HPDE6-E6E7 (cell line): Measurements from ENCODE around the gene MFN2.
"Not testable (repeated sequence)": the region's sequence is repeated elsewhere in the genome, so short reads cannot be mapped to it uniquely, and the experiment has no call there.

Source experiments
- DNase-seq: peaks from one replicate; pipeline ENCODE4 v3.0.0; 2011; ENCODE audit warnings: missing footprints; ENCODE audit errors: extremely low spot score

MFN2 gene

DNA sequence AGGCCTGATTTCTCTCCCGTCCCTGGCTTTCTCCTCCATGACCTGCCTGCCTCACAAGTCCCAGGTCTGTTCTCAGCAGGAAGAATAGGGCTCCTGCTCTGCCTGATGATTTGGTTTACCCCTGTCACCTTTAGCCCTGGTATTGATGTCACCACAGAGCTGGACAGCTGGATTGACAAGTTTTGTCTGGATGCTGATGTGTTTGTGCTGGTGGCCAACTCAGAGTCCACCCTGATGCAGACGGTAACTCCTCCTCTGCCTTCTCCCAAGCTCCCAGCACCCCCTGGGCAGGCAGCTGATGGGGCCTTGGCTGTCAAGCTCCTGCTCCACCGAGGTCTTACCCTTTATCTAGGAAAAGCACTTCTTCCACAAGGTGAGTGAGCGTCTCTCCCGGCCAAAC lies 18.4 kb downstream of the MFN2 start:
- no peak for DNase-seq

DNA sequence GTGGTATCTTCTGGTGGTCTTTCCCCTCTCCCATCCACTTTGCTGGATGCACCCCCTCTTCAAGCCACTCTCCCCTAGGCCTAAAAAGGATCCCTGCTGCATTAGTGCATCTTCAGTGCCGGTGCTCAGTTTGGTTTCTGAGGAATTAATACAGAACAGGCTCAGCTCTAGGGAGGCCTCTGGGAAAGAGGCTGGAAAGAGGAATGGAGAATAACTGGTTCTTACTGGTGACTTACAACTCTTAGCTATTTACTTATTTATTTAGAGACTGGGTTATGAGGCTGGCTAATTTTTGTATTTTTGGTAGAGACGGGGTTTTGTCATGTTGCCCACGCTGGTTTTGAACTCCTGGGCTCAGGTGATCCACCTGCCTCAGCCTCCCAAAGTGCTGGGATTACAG lies 19.0 kb downstream of the MFN2 start:
- DNase-seq = no peak

DNA sequence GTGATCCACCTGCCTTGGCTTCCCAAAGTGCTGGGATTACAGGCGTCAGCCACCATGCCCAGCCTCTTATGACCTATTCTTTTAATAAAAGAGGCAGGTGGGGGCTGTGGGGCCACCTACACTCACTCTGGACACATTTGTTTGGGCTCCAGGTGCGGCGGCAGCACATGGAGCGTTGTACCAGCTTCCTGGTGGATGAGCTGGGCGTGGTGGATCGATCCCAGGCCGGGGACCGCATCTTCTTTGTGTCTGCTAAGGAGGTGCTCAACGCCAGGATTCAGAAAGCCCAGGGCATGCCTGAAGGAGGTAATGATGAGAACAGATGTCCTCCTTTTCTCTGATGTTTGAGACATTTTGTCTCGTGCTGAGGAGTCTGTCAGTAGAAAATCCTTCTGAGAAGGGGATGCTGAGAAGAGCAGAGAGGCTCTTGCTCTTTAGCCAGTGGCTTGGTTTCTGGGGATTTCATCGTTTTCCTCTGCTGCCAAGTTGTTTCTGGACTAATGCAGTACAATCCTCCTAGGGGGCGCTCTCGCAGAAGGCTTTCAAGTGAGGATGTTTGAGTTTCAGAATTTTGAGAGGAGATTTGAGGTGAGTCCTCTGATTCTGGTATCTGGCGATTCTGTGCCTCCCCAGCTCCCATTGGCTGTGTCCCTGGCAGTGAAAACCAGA lies 21.1 kb downstream of the MFN2 start:
- DNase-seq = no peak

DNA sequence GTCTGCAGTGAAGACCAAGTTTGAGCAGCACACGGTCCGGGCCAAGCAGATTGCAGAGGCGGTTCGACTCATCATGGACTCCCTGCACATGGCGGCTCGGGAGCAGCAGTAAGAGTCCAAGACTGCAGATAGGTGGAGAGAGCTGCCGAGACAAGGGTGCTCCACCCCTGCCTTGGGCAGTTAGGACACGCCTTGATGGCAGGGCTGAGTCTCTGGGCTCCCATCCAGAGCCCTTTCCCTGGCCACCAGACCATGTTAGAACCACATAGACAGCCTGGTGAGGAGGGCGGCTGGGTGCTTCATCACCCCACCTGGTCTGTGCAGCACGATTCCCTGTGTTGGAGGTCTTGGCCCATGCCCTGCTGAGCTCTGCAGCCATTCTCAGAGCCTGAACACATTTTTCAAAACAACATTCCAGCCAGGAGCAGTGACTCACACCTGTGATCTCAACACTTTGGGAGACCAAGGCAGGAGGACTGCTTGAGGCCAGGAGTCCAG lies 21.8 kb downstream of the MFN2 start:
- no peak for DNase-seq

DNA sequence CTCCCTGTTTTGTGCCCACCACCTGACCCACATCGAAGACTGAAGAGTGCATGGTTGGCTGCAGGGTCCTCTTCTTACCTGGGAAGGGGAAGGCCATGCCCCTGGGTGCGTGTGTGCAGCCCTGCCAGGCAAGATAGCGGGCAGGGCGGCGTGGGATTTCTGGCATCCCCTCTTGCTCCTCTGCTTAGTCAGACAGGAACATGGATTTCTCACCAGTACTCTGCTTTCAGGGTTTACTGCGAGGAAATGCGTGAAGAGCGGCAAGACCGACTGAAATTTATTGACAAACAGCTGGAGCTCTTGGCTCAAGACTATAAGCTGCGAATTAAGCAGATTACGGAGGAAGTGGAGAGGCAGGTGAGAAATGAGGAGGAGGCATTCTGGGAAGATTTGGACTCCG lies 23.5 kb downstream of the MFN2 start:
- no peak for DNase-seq

DNA sequence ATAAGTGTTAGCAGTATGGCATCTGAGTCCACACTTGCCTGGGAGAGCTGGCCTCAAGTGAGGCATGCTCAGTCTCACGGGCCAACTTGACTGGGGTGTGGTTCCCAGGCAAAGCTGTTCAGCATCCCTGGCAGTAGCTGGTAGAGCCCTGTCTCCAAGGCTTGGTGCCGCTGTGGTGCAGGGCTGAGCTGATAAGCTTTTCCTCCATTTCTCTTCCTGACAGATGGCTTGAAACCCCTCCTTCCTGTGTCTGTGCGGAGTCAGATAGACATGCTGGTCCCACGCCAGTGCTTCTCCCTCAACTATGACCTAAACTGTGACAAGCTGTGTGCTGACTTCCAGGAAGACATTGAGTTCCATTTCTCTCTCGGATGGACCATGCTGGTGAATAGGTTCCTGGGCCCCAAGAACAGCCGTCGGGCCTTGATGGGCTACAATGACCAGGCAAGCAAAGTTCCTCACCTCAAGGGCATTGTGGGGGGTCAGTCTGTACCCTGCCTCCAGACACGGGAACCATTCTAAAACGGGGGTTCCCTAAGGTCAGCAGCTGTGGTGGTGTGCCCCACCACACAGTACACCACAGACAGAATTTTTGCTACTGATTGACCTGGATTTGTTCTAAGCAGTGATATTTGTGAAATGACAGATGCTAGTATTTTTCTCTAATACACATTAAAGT lies 25.4 kb downstream of the MFN2 start:
- DNase-seq = no peak

DNA sequence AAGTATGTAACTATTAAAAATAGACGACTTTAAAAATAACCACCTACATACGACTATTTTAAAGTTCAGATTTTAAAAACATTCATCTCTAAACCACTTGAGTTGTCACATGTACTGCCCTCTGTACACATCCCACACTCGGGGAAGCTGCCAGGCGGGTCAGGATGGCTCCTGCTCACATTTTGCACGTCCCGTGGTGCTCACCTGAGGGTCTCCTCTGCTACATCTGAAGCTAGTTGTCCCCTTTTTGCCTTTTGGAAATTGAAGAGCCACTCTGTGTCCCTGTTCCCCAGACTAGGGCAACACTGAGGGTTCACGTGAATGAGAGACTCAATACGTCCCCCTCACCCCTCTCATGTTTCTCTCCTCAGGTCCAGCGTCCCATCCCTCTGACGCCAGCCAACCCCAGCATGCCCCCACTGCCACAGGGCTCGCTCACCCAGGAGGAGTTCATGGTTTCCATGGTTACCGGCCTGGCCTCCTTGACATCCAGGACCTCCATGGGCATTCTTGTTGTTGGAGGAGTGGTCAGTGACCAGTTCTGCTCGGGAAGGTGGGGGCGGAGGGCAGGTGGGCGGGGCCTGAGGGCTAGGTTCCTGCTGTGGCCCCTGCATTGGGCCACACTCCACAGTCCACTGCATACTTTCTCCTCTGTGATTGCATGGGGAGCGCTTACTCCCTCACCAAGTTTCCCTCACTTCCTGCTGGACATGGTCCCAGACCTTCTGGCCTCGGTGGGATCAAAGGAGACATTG lies 26.1 kb downstream of the MFN2 start:
- DNase-seq = no peak

DNA sequence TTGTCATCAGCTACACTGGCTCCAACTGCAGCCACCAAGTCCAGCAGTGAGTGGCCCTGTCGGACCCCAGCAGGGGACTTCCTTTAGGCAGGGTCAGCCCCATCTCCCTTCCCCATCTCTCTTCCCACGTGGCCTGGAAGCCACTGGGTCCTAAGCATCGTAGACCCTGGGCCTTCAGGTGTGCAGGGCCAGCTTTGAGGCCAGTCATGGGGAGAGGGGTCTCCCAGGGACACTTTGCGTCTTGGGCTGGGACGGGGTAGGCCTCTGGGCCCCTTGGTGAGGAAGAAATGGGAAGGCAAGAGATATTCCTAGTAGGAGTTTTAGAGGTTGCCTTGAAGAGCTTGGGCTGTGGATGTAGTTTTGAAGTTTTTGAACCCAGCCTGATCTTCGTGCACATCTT lies 27.0 kb downstream of the MFN2 start:
- no peak for DNase-seq

DNA sequence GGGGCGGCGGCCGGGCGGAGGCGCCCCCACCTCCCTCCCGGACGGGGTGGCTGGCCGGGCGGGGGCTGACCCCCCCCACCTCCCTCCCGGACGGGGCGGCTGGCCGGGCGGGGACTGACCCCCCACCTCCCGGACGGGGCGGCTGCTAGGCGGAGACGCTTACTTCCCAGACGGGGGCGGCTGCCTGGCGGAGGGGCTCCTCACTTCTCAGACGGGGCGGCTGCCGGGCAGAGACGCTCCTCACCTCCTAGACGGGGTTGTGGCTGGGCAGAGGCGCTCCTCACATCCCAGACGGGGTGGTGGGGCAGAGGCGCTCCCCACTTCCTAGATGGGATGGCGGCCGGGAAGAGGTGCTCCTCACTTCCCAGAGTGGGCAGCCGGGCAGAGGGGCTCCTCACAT lies 28.1 kb downstream of the MFN2 start:
- not testable (repeated sequence) for DNase-seq

DNA sequence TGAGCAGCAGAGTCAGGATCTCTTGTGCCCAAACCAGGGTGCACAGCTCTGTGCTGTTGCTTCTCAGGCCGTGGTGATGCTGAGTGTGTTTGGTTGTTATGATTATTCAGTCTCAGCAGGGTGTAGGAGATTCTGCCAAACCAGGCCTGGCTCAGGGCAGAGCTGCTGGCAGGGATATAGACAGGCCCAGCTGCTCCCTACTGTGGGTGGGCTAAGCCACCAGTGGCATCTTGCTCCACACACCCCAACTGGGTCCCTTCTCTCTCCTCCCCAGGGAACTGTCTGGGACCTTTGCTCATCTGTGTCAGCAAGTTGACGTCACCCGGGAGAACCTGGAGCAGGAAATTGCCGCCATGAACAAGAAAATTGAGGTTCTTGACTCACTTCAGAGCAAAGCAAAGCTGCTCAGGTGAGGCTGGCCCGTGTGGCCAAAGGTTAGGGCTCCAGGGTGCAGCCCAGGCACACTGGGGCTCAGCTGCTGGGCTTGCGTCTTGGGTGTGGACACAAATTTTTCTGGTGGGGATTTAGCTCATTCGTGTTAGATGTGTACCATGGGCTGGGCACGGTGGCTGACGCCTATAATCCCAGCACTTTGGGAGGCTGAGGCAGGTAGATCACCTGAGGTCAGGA lies 29.2 kb downstream of the MFN2 start:
- no peak for DNase-seq

DNA sequence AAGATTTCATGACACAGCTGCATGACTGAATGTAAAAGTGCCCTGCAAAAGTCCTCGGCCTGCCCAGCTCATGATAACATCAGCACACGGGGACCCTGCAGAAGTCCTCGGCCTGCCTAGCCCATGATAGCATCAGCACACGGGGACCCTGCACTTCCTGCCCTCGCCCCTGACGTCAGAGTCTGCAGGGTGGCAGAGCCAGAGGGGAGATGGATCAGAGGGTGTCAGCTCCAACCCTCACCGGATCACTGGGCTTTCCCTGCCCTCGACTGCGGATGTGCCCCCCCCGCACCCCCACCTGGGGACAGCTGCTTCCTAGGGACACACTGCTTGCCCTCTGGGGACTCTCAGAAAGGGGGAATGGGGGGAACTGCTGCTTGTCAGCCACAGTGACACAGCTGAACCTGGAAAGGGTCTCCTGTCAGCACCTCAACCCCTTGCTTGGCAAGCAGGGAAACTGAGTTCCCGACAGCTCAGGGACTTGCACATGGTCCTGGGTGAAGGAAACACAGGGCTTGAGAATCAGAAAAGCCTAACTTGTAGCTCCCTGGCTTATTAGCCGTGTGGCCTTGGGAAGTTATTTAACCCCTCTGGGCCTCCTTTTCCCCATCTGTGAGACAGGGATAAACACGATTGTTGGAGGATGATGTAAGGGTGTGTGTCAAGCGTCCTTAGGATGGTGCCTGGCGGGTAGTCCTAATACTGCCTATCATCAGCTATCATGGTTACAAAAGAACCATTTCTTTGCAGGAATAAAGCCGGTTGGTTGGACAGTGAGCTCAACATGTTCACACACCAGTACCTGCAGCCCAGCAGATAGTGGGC lies 30.7 kb downstream of the MFN2 start:
- DNase-seq = no peak

DNA sequence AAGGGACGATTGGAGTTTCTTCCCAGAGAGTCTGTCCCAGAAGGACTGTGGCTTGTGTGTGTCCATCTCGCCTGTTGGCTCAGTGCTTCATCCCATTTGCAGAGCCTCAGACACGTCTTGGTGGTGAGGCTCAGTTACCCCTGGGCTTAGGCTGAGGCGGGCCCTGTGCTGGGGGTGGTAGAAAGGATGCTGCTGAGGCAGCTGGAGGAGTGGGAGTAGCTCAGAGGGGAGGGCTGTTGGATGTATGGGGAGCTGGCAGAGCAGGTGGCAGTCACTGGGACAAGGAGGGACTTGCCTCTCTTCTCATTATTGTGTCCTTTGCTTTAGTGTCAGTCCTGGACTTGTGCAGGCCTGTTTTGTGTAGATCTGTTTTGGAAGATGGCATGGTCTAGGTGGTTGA lies 31.8 kb downstream of the MFN2 start:
- DNase-seq = no peak

DNA sequence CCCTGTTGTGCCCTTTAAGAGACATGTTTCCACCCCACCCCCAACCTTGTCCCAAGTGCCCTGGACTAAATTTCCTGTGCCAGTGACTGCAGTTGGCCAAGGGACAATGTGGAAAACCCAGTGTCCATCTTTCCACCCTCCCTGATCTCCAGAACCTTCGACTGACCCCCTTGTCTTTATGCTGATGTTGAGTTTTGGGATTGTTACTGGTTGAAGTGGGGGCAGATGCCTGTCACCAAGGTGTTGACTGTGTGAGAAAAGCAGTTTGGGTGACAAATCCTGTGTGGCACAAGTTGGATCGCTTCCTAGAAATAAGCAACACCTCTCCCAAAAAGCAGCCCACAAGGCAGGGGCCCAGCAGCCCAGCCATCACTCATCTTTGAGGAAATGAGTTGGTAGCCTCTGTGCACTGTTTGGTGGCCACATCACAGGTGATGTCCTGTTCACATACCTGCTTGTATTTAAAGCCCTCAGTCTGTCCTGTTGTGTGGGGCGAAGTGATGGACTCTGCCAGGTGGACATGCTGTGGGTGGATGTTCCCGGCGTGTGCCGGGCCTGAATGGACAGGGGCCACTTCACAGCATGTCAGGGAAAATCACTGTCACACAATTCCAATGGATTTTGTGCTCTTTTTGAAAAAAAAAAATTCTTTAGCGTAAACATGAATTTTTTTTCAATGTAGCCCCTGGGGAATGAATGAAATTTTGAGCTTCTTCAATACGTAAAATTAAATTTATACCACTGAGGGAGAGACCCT lies 32.5 kb downstream of the MFN2 start:
- DNase-seq = no peak

DNA sequence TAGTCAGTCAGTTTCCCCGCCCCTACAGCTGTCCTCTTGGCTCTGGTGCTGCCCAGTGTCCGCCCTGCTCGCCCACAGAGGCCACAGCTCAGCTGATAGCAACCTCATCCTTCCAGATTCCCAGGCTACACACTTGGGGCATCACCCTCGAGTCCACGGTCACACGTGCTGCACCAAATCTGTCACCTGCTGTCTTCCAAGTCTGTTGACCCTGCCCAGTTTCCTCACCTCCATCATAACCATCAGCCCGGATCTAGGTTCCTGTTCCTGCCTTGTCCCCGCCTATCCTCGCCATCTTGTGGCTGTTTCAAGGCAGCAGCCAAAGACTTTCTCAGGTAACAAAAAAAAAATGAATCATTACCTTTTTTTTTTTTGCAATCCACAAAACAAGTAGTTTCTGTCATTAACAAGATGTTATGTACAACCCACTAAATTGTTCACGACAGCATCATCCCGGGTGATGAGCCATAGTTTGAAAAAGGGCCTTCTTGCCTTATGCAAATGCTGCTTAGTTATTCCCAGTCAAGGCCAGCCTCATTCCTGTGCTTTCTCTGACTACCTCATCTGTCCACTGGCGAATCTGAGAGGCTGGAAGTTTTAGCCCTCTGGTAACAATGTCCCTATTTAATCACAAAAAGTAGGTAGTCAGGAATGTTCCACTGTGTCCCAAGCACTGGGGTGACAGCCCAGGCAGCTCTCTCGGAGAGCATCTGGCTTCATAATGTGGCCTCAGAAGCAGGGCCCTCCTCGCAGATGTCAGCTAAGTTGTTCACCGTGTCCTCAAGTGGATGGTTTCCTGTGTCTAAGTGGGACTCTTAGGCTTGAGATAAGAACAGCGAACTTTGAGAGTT lies 34.1 kb downstream of the MFN2 start:
- DNase-seq = peak; percentile 84

DNA sequence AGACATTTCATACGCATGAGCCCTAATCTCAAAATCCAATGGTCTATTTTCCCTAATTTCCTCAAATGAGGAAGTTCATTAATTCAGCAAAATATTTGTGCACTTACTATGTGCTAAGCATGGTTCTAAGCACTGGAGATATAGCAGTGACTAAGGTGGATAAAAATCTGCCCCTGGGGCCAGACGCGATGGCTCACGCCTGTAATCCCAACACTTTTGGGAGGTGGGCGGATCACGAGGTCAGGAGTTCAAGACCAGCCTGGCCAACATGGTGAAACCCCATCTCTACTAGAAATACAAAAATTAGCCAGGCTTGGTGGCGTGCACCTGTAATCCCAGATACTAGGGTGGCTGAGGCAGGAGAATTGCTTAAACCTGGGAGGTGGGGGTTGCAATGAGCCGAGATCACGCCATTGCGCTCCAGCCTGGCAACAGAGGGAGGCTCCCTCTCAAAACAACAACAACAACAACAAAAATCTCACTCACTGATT lies 34.8 kb downstream of the MFN2 start:
- DNase-seq = no peak

DNA sequence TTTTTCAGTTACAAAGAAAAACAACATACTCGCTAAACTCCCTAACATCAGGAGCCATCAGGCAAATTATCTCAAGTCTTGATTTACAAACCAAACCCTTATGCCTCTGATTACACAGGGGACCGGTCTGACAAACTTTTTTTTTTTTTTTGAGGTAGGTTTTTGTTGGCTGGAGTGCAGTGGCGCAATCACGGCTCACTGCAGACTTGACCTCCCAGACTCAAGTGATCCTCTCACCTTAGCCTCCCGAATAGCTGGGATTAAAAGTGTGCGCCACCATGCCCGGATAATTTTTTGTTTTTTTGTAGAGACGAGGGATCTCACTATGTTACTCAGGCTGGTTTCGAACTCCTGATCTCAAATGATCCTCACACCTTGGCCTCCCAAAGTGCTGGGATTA lies 35.3 kb downstream of the MFN2 start:
- no peak for DNase-seq

DNA sequence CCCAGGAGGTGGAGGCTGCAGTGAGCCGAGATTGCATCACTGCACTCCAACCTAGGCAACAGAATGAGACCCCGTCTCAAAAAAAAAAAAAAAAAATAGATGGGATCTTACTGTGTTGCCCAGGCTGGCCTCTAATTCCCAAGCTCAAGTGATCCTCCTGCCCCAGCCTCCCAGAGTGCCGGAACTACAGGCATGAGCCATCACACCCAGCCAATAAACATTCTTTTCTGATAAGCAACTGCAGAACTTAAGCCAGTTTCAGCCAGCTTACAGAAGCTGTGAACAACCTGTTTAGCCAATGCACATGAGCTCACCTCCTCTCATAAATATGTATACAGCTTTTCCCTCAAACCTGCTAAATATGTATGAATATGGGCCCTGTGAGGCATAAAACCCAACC lies 35.9 kb downstream of the MFN2 start:
- no peak for DNase-seq

DNA sequence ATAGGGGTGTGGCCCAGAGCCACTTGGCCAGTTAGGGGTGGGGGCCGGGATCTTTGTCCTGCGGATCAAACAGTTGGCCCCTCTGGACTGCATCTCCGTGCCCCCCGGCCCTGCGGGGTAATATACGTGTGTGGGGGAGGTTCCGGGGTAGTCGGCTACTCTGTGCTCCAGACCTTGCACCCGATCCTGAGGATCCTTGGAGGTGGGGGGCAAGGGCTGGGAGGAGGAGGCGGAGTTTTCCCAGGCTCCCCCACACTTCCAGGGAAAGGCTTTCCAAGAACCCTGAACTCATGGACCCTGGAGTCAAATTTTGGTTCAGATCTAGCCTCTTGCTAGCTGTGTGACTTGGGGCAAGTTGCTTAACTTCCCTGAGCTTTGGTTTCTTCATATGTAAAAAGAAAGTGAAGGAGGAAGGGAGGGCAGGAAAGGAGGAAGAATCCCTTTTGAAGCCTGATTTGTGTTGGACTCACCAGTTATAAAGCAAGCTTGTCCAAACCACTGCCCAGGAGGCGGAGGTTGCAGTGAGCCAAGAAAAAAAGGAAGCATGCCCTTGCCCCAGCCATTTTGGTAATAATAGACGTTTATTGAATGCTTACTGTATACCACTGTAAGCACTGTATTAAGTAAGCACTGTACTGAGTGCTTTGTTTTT lies 39.7 kb downstream of the MFN2 start:
- DNase-seq = no peak

DNA sequence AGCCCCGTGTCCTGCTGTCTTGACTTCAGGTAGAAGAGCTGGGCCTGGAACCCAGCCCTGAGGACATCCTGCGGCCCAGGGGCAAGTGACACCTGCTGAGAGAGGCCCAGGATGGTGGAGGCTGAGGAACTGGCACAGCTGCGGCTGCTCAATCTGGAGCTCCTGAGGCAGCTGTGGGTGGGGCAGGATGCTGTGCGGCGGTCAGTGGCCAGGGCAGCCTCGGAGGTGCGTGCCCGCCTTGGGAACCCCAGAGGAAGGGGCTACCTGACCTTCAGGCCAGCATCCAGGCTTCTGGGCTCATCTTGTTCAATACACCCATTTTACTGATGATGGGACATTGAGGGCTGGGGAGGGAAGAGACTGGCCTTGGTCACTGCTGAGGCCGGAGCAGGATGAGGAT lies 41.4 kb downstream of the MFN2 start:
- no peak for DNase-seq
